CD4-positive, alpha-beta T cell (primary cell): ENCODE data around the gene HBQ1. TPM values are rescaled to one million over a fixed set of nuclear protein-coding genes. Genes with fewer than 3 reads are reported as not detected.

ENCODE experiments used
- ATAC-seq: fragments of 200-7000 bp; cut with Tn5 transposase; one replicate; pipeline ENCODE4 v1.10.0; 2022; ENCODE audit warnings: mild to moderate bottlenecking; ENCODE audit not compliant: poor library complexity
- CTCF ChIA-PET: fragments of 350-600 bp; sonication (Branson Sonifier 250); formaldehyde crosslinking; loops from one replicate; lab custom pipeline; 2021; ENCODE audit warnings: antibody characterized with exemption, inconsistent platforms; lab: Charles Lee
- POLR2A ChIA-PET: fragments of 350-600 bp; sonication (Branson Sonifier 250); formaldehyde crosslinking; loops from one replicate; lab custom pipeline; 2021; ENCODE audit warnings: antibody characterized with exemption, inconsistent platforms; lab: Charles Lee
- DNase-seq, 14 experiments: peaks; one replicate each; pipeline ENCODE4 v3.0.0-alpha.2; 2013 to 2020; ENCODE audit warnings: mixed read lengths in 2 of 14
- H3K27ac ChIP-seq, 2 donors: one replicate each; pipeline versions ENCODE4 v1.5.1 to v1.7.0; 2013; ENCODE audit warnings: low read length in 2 of 2, low read depth in 1 of 2, mild to moderate bottlenecking in 1 of 2
- H3K27me3 ChIP-seq, 2 experiments: 1 replicate in 1 of 2; 2 replicates in 1 of 2; pipeline versions ENCODE4 v1.6.1 to v1.7.0; 2013; ENCODE audit warnings: low read length in 2 of 2, control low read depth in 1 of 2, mild to moderate bottlenecking in 1 of 2, moderate library complexity in 1 of 2; ENCODE audit not compliant: insufficient read depth in 2 of 2, control insufficient read depth in 1 of 2
- H3K36me3 ChIP-seq: one replicate; pipeline ENCODE4 v1.6.1; 2013; ENCODE audit warnings: low read length, control low read depth; ENCODE audit not compliant: insufficient read depth
- H3K4me1 ChIP-seq: one replicate; pipeline ENCODE4 v1.6.1; 2013; ENCODE audit warnings: low read length, control low read depth; ENCODE audit not compliant: insufficient read depth
- H3K4me3 ChIP-seq: one replicate; pipeline ENCODE4 v1.5.1; 2013; ENCODE audit warnings: mild to moderate bottlenecking, low read length, moderate library complexity
- H3K9me3 ChIP-seq, 2 experiments: 1 replicate in 1 of 2; 2 replicates in 1 of 2; pipeline versions ENCODE4 v1.6.1 to v1.7.0; 2013; ENCODE audit warnings: low read length in 2 of 2, mild to moderate bottlenecking in 2 of 2, control low read depth in 1 of 2, moderate library complexity in 1 of 2; ENCODE audit not compliant: control insufficient read depth in 1 of 2, insufficient read depth in 1 of 2
- H3K27ac Mint-ChIP-seq: one replicate; pipeline ENCODE4 v1.8.0; 2020; ENCODE audit warnings: mixed read lengths
- H3K27me3 Mint-ChIP-seq: one replicate; pipeline ENCODE4 v1.8.0; 2021; ENCODE audit warnings: mixed read lengths
- H3K36me3 Mint-ChIP-seq: one replicate; pipeline ENCODE4 v1.8.0; 2021; ENCODE audit warnings: low read depth, mixed read lengths
- H3K4me1 Mint-ChIP-seq: one replicate; pipeline ENCODE4 v1.8.0; 2021; ENCODE audit warnings: low read depth, mixed read lengths
- H3K4me3 Mint-ChIP-seq: one replicate; pipeline ENCODE4 v1.8.0; 2020; ENCODE audit warnings: mild to moderate bottlenecking, mixed read lengths
- H3K9me3 Mint-ChIP-seq: one replicate; pipeline ENCODE4 v1.8.0; 2020; ENCODE audit warnings: mixed read lengths
- intact Hi-C, 2 experiments: fragments of 100-400 bp; cut with DNase I in 1 of 2; cut with micrococcal nuclease in 1 of 2; formaldehyde crosslinking; loops; one replicate each; pipeline versions ENCODE4 v1.15.1 to v1.9.0; 2023 to 2025; cut with DNase I, micrococcal nuclease
- total RNA-seq, 174 experiments: library from RNA in 2 of 174; stranded (reverse) in 2 of 174; gene quantifications; one replicate each; pipeline ENCODE4 v1.2.3 and lab custom pipeline; 2021 to 2026
- TF ChIP-seq, protein P1 (sequence below): fragments of 200-600 bp; IDR thresholded peaks from one replicate; pipeline ENCODE4 v1.8.0; 2022; ENCODE audit warnings: antibody characterized with exemption, mild to moderate bottlenecking

The HBQ1 gene
- total RNA-seq, 2 experiments from 2014 or later = not detected

DNA sequence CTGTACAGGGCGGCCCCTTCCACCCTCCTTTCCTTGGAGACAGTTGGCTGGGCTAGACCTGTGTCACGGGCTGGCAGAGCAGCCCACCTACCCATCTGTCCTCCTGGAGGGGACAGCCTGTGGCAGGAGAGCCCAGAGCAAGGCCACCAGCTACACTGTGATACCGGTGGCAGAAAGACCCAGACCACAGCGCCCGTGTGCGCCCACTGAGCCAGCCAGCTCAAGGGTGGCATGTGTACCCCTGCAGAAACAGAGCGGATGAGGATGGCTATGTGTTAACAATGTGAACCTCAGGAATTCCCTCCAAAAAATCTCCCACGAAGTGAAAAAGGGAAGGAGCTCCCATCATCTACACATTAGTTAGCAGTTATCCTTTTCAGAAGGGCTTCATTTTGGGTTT lies 7.1 kb downstream of the HBQ1 start:
- Histone ChIP-seq H3K27ac (no peak overlapping the region), H3K4me3 (no peak overlapping the region), H3K4me1 (peaks cover 5% of the 10 kb centered on the region), H3K27me3 (no peaks in the 10 kb centered on the region), H3K36me3 (peaks cover 48% of the 10 kb centered on the region), H3K9me3 (no peaks in the 10 kb centered on the region)
- Mint-ChIP-seq H3K36me3 (peaks cover 49% of the 10 kb centered on the region), H3K27me3 (no peaks in the 10 kb centered on the region), H3K9me3 (no peaks in the 10 kb centered on the region), H3K4me1 (peaks cover 6% of the 10 kb centered on the region), H3K4me3 (no peak overlapping the region), H3K27ac (no peak overlapping the region)
- ATAC-seq (no peak), DNase-seq (no peak)
- intact Hi-C loops = no loop called here
- ChIA-PET POLR2A (no interaction called here), CTCF (no interaction called here)
- TF ChIP-seq, protein P1, sequence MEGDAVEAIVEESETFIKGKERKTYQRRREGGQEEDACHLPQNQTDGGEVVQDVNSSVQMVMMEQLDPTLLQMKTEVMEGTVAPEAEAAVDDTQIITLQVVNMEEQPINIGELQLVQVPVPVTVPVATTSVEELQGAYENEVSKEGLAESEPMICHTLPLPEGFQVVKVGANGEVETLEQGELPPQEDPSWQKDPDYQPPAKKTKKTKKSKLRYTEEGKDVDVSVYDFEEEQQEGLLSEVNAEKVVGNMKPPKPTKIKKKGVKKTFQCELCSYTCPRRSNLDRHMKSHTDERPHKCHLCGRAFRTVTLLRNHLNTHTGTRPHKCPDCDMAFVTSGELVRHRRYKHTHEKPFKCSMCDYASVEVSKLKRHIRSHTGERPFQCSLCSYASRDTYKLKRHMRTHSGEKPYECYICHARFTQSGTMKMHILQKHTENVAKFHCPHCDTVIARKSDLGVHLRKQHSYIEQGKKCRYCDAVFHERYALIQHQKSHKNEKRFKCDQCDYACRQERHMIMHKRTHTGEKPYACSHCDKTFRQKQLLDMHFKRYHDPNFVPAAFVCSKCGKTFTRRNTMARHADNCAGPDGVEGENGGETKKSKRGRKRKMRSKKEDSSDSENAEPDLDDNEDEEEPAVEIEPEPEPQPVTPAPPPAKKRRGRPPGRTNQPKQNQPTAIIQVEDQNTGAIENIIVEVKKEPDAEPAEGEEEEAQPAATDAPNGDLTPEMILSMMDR = no peak

GRCh38 chr16:188674-189073 lies 8.4 kb downstream of the HBQ1 start:
- H3K4me1 Mint-ChIP-seq = peaks cover 6% of the 10 kb centered on the region
- H3K36me3 Mint-ChIP-seq = peaks cover 62% of the 10 kb centered on the region
- H3K9me3 ChIP-seq = no peaks in the 10 kb centered on the region
- no peak overlapping the region for H3K27ac ChIP-seq
- H3K27me3 ChIP-seq = no peaks in the 10 kb centered on the region
- DNase-seq = peak in 10 of 14 experiments; percentile 11 to 61 (median 32)
- TF ChIP-seq, protein P1 = peak; percentile 53
- H3K27ac Mint-ChIP-seq = peak overlapping the region; percentile 27
- no peaks in the 10 kb centered on the region for H3K9me3 Mint-ChIP-seq
- no peak overlapping the region for H3K4me3 ChIP-seq
- peaks cover 5% of the 10 kb centered on the region for H3K4me1 ChIP-seq
- ATAC-seq = peak; percentile 90
- no peaks in the 10 kb centered on the region for H3K27me3 Mint-ChIP-seq
- H3K36me3 ChIP-seq = peaks cover 53% of the 10 kb centered on the region
- CTCF ChIA-PET = interaction anchor here (1.8 kb wide), 1 partner anchor 8 kb away, joined by 6 read pairs; the partner anchor contains the start of gene HBQ1
- intact Hi-C loops = no loop called here
- H3K4me3 Mint-ChIP-seq = no peak overlapping the region
- POLR2A ChIA-PET = no interaction called here

DNA sequence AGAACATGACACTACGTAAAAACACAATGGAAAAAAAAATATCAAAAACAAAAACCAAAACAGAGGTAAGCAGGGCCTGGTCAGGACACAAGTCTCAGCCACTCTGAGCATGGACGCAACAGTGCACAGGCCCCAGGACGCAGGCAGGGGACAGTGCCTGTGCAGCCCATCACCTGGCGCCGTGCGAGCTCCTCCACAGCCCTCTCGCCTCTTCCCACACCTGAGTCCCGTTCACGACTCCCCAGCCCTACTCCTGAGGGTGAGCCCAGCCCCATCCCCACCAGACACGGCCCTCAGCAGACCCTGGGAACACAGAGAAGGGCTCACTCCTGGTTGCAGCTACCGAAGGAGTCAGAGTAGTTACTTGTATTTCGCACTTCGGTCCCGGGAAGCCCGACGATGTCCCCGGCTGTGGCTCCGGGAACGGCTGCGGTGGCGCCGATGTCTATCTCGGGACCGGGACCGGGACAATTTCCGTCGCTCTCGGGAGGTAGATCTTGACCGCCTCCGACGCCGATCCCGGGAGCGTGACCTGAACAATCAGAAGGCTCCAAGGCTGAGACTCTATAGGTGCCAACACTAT lies 9.4 kb downstream of the HBQ1 start:
- intact Hi-C loops = no loop called here
- POLR2A ChIA-PET = interaction anchor here (0.6 kb wide), 1 partner anchor 66 kb away, joined by 3 read pairs; no protein-coding TSS in a partner anchor
- Histone ChIP-seq H3K36me3 (peaks cover 63% of the 10 kb centered on the region), H3K4me1 (peaks cover 5% of the 10 kb centered on the region), H3K27ac (no peak overlapping the region), H3K9me3 (no peaks in the 10 kb centered on the region), H3K27me3 (no peaks in the 10 kb centered on the region), H3K4me3 (no peak overlapping the region)
- TF ChIP-seq, protein P1 = no peak
- no peak overlapping the region for H3K4me3 Mint-ChIP-seq
- peaks cover 6% of the 10 kb centered on the region for H3K4me1 Mint-ChIP-seq
- no peak overlapping the region for H3K27ac Mint-ChIP-seq
- H3K9me3 Mint-ChIP-seq = no peaks in the 10 kb centered on the region
- peaks cover 72% of the 10 kb centered on the region for H3K36me3 Mint-ChIP-seq
- H3K27me3 Mint-ChIP-seq = no peaks in the 10 kb centered on the region
- DNase-seq = no peak
- CTCF ChIA-PET = interaction anchor here (1.8 kb wide), 1 partner anchor 9 kb away, joined by 6 read pairs; the partner anchor contains the start of gene HBQ1
- no peak for ATAC-seq
